ENCODE results near the gene BRF1. TPM values are rescaled to one million over a fixed set of nuclear protein-coding genes. Genes with fewer than 3 reads are reported as not detected.

Gene BRF1
- total RNA-seq, 6 experiments from 2014 or later: 13.1 to 17.8 (median 16.2) TPM

- ATAC-seq (no peak), DNase-seq (peak in 1 of 3 donors; percentile 44)
- Histone ChIP-seq H3K4me1 (peaks cover 0 to 16% (median 9%) of the 10 kb centered on the region in 4 donors), H3K36me3 (no peaks in the 10 kb centered on the region), H3K4me3 (no peak overlapping the region), H3K27ac (no peak overlapping the region), H3K27me3 (no peaks in the 10 kb centered on the region), H3K9me3 (no peaks in the 10 kb centered on the region)
- WGBS (ENCODE audit: insufficient coverage, low coverage, low lambda C conversion rate, missing lambda C conversion rate): 62% methylated on average over 14 of the region's 20 CpGs
- intact Hi-C loops (cut with DNase I): no loop called here
- TF ChIP-seq POLR2A (IDR thresholded peaks at IDR 0.05) (no peak), CTCF (IDR thresholded peaks at IDR 0.05) (no peak)
Observed at GRCh38 chr14:105340821-105341733, 40.3 kb upstream of the BRF1 start.

- WGBS (ENCODE audit: insufficient coverage, low coverage, low lambda C conversion rate, missing lambda C conversion rate): 7% methylated on average over 5 of the region's 18 CpGs
- TF ChIP-seq POLR2A (IDR thresholded peaks at IDR 0.05): no peak
- TF ChIP-seq CTCF (IDR thresholded peaks at IDR 0.05): no peak
- ATAC-seq (peak; percentile 63 to 83 (median 71)), DNase-seq (peak; percentile 51 to 83 (median 82))
- H3K27ac ChIP-seq: peak overlapping the region in 1 of 3 donors; percentile 24
- no peaks in the 10 kb centered on the region for H3K9me3 ChIP-seq
- H3K36me3 ChIP-seq: no peaks in the 10 kb centered on the region
- intact Hi-C loops (cut with DNase I): no loop called here
- no peak overlapping the region for H3K4me3 ChIP-seq
- H3K4me1 ChIP-seq: peaks cover 0 to 27% (median 14%) of the 10 kb centered on the region in 4 donors
- H3K27me3 ChIP-seq: no peaks in the 10 kb centered on the region
Observed at GRCh38 chr14:105337966-105338741, 37.4 kb upstream of the BRF1 start.

- Histone ChIP-seq H3K9me3 (no peaks in the 10 kb centered on the region), H3K27me3 (no peaks in the 10 kb centered on the region), H3K27ac (peak overlapping the region in 1 of 3 donors; percentile 24), H3K4me3 (no peak overlapping the region), H3K36me3 (no peaks in the 10 kb centered on the region), H3K4me1 (peaks cover 0 to 29% (median 15%) of the 10 kb centered on the region in 4 donors)
- intact Hi-C loops (cut with DNase I): no loop called here
- ATAC-seq (no peak), DNase-seq (peak in 1 of 3 donors; percentile 21)
- no peak for TF ChIP-seq CTCF (IDR thresholded peaks at IDR 0.05)
- 94% methylated on average over 6 of the region's 6 CpGs for WGBS (ENCODE audit: insufficient coverage, low coverage, low lambda C conversion rate, missing lambda C conversion rate)
Observed at GRCh38 chr14:105337433-105337832, 36.6 kb upstream of the BRF1 start.

GRCh38 chr14:105336477-105337287, 35.9 kb upstream of the BRF1 start:
- 85% methylated on average over 11 of the region's 26 CpGs for WGBS (ENCODE audit: insufficient coverage, low coverage, low lambda C conversion rate, missing lambda C conversion rate)
- Histone ChIP-seq H3K27me3 (no peaks in the 10 kb centered on the region), H3K4me3 (no peak overlapping the region), H3K9me3 (no peaks in the 10 kb centered on the region), H3K27ac (no peak overlapping the region), H3K4me1 (peaks cover 0 to 29% (median 15%) of the 10 kb centered on the region in 4 donors), H3K36me3 (no peaks in the 10 kb centered on the region)
- no peak for TF ChIP-seq POLR2A (IDR thresholded peaks at IDR 0.05)
- no peak for TF ChIP-seq CTCF (IDR thresholded peaks at IDR 0.05)
- intact Hi-C loops (cut with DNase I): no loop called here
- no peak for ATAC-seq
- peak in 1 of 3 donors; percentile 50 for DNase-seq

Measured in right lobe of liver (tissue), 6 donors.